Breast epithelium (tissue), 4 donors: ENCODE measurements around the gene GPATCH4. TPM values are rescaled to one million over a fixed set of nuclear protein-coding genes. Genes with fewer than 3 reads are reported as not detected.

ENCODE experiments used
- DNase-seq, 2 donors: peaks; one replicate each; pipeline ENCODE4 v3.0.0-alpha.2; 2019; ENCODE audit warnings: low spot score in 2 of 2
- H3K27ac ChIP-seq, 2 donors: fragments of 200-600 bp; sonication (generic) in 1 of 2; one replicate each; pipeline ENCODE4 v1.5.1; 2016 to 2019; ENCODE audit warnings: mild to moderate bottlenecking in 1 of 2
- H3K27me3 ChIP-seq, 2 donors: fragments of 200-600 bp; sonication (generic) in 1 of 2; one replicate each; pipeline versions ENCODE4 v1.5.1 to v1.6.0; 2017 to 2019; ENCODE audit warnings: control low read depth in 1 of 2, mild to moderate bottlenecking in 1 of 2
- H3K36me3 ChIP-seq: fragments of 200-600 bp; one replicate; pipeline ENCODE4 v1.5.1; 2019
- H3K4me1 ChIP-seq, 2 donors: fragments of 200-600 bp; sonication (generic); one replicate each; pipeline ENCODE4 v1.5.1; 2016 to 2019; ENCODE audit warnings: control low read depth in 1 of 2
- H3K4me3 ChIP-seq, 3 donors: fragments of 200-600 bp; sonication (generic); 1 replicate in 2 of 3; 2 replicates in 1 of 3; pipeline ENCODE4 v1.5.1; 2016 to 2019; ENCODE audit warnings: mild to moderate bottlenecking in 3 of 3, moderate library complexity in 2 of 3
- H3K9me3 ChIP-seq, 2 donors: fragments of 200-600 bp; sonication (generic) in 1 of 2; one replicate each; pipeline ENCODE4 v1.5.1; 2016 to 2019; ENCODE audit warnings: control low read depth in 1 of 2
- CTCF ChIP-seq, 3 donors: fragments of 450-650 bp; IDR thresholded peaks; one replicate each; pipeline ENCODE4 v1.5.1; 2016 to 2017; ENCODE audit warnings: antibody characterized with exemption in 3 of 3, mild to moderate bottlenecking in 3 of 3, moderate library complexity in 3 of 3
- POLR2A ChIP-seq: fragments of 450-650 bp; IDR thresholded peaks from one replicate; pipeline ENCODE4 v1.6.1; 2016; ENCODE audit warnings: antibody characterized with exemption, mild to moderate bottlenecking, moderate library complexity
- POLR2AphosphoS5 ChIP-seq, 3 donors: sonication (generic); formaldehyde crosslinking; IDR thresholded peaks; one replicate each; pipeline ENCODE4 v1.6.1; 2017; ENCODE audit warnings: antibody characterized with exemption in 3 of 3
- intact Hi-C: fragments of 100-400 bp; cut with DNase I; formaldehyde crosslinking; loops from one replicate; pipeline ENCODE4 v1.15.1; 2023; ENCODE audit warnings: low total_unique reads
- total RNA-seq, 3 donors: library from RNA; depleted of rRNA; stranded (reverse); fragments of >200 nt; gene quantifications; one replicate each; pipeline ENCODE4 v1.1.0, GENCODE V29; 2016

The GPATCH4 gene
- total RNA-seq, 3 donors from 2014 or later, result 20.2 to 31.1 (median 23.7) TPM

DNA sequence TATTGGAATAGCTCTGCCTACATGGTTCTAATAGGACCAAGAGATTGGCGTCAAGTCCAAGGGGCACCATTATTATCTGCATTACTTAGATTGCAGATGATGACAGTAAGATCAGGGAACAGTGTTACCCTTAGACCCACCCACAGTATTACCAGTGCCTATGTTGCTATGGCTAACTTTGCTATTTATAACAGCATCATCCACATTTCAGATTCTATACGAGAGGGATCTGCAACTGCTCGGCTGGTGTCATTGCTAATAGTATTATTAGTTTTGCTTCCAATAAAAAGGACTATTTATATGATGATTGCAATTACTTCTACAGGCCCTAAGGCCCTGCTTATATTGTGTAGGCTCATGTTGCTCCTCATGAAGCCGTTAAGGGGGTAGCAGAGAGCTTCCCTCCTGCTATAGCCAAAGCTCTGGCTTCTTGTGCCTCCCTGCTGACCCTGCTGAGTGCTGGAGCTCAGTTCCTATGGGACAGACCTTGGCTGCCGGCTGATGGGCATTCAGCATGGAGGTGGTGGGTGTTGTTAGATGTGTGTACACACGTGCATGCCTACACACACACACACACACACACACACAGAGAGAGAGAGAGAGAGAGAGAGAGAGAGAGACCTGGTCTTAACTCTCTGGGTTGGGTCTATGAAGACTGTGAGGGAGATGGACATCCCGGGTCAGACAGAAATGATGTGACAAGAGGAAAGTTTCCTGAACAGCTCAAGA is 41.9 kb upstream of the GPATCH4 start:
- H3K4me1 ChIP-seq, result peaks cover 3 to 20% of the 10 kb centered on the region in 2 donors
- no peaks in the 10 kb centered on the region for H3K9me3 ChIP-seq
- H3K27me3 ChIP-seq, result peaks cover 0 to 8% of the 10 kb centered on the region in 2 donors
- H3K4me3 ChIP-seq, result no peak overlapping the region
- no peak for DNase-seq
- H3K36me3 ChIP-seq, result no peaks in the 10 kb centered on the region
- TF ChIP-seq CTCF (IDR thresholded peaks at IDR 0.05), result no peak
- no peak for TF ChIP-seq POLR2AphosphoS5 (IDR thresholded peaks at IDR 0.05)
- no peak for TF ChIP-seq POLR2A
- intact Hi-C loops, result no loop called here
- H3K27ac ChIP-seq, result no peak overlapping the region

GRCh38 chr1:156642265-156643048 is 41.2 kb upstream of the GPATCH4 start:
- Histone ChIP-seq H3K27ac (no peak overlapping the region), H3K4me1 (peaks cover 3 to 20% of the 10 kb centered on the region in 2 donors), H3K9me3 (no peaks in the 10 kb centered on the region), H3K36me3 (no peaks in the 10 kb centered on the region), H3K4me3 (peak overlapping the region; percentile 24 to 62 (median 47)), H3K27me3 (peaks cover 0 to 8% of the 10 kb centered on the region in 2 donors)
- no peak for DNase-seq
- no peak for TF ChIP-seq CTCF (IDR thresholded peaks at IDR 0.05)
- TF ChIP-seq POLR2AphosphoS5 (IDR thresholded peaks at IDR 0.05), result no peak
- no peak for TF ChIP-seq POLR2A
- intact Hi-C loops, result no loop called here

- no peak for DNase-seq
- H3K27ac ChIP-seq, result no peak within 1 kb of the TSS
- intact Hi-C loops, result no loop called here
- H3K27me3 ChIP-seq, result peaks cover 0 to 8% of the 10 kb centered on the region in 2 donors
- H3K4me1 ChIP-seq, result peaks cover 3 to 20% of the 10 kb centered on the region in 2 donors
- no peaks in the 10 kb centered on the region for H3K36me3 ChIP-seq
- H3K4me3 ChIP-seq, result peak within 1 kb of the TSS; percentile 24 to 62 (median 47)
- no peaks in the 10 kb centered on the region for H3K9me3 ChIP-seq
- TF ChIP-seq CTCF (IDR thresholded peaks at IDR 0.05), result no peak
Measured at GRCh38 chr1:156641761-156642264, 40.5 kb upstream of the GPATCH4 start, which contains the start of gene BCAN. BCAN (plus strand) TSS chr1:156642117; CDS start chr1:156646055, 3,938 bp downstream.

GRCh38 chr1:156640842-156641706 is 39.8 kb upstream of the GPATCH4 start:
- Histone ChIP-seq H3K4me1 (peaks cover 3 to 20% of the 10 kb centered on the region in 2 donors), H3K36me3 (no peaks in the 10 kb centered on the region), H3K27ac (no peak overlapping the region), H3K9me3 (no peaks in the 10 kb centered on the region), H3K27me3 (peaks cover 0 to 8% of the 10 kb centered on the region in 2 donors), H3K4me3 (peak overlapping the region in 2 of 3 donors; percentile 47 to 62)
- no peak for TF ChIP-seq CTCF (IDR thresholded peaks at IDR 0.05)
- TF ChIP-seq POLR2A, result no peak
- no peak for TF ChIP-seq POLR2AphosphoS5 (IDR thresholded peaks at IDR 0.05)
- intact Hi-C loops, result no loop called here
- DNase-seq, result no peak
